Measurements from ENCODE around the gene SNW1.
A peak's percentile ranks its signal among the peaks of the same experiment; 100 is the strongest.

SNW1 gene

DNA sequence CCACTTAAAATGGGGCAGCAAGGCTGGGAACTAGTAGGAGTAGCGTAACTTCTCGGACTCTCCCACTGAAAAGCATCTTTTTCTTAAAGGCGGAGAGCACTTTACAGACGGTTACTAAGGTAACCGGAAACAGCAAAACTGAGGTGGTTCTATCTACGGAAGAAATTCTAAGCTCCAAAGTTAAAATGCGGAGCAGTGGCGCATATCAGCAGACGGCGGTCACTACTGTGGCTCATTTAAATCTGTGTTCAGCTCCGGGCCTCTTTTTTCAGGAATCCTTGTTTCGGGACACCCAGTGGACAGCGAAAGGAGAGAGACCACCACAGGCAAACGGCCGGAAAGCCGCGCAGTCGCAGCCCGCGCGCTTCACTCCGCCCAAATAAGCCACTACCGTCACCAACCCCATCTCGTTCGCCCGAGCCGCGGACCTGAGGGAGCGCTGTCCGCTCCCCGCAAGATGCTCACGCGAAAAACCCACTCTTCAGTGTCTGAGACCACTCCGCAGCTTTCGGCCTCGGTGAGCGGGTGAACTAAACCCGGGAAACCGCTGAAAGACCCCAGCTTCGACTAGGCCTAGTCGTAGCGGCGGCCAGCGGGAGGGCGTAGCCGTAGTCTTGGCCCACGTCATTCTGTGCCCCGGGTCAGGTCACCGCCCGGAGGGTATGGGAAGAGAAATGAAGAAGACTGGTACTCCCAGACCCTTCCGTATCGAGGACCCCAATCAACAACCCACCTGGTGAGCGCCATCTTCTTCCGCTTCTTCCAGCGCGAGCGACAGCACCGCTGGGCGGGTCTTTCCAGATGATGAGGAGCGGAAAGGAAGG lies at the start of gene SNW1:
Gene SNW1 (minus strand): TSS at position 776 of the 824 bp plus-strand sequence. CDS start 29 bp downstream, at position 747.
- TF ChIP-seq, protein P1, sequence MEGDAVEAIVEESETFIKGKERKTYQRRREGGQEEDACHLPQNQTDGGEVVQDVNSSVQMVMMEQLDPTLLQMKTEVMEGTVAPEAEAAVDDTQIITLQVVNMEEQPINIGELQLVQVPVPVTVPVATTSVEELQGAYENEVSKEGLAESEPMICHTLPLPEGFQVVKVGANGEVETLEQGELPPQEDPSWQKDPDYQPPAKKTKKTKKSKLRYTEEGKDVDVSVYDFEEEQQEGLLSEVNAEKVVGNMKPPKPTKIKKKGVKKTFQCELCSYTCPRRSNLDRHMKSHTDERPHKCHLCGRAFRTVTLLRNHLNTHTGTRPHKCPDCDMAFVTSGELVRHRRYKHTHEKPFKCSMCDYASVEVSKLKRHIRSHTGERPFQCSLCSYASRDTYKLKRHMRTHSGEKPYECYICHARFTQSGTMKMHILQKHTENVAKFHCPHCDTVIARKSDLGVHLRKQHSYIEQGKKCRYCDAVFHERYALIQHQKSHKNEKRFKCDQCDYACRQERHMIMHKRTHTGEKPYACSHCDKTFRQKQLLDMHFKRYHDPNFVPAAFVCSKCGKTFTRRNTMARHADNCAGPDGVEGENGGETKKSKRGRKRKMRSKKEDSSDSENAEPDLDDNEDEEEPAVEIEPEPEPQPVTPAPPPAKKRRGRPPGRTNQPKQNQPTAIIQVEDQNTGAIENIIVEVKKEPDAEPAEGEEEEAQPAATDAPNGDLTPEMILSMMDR (conservative IDR thresholded peaks at IDR 0.05; ENCODE audit: low read depth): no peak
- peak within 1 kb of the TSS; percentile 78 for H3K27ac ChIP-seq
- DNase-seq (ENCODE audit: low spot score): peak; percentile 92
- ChIA-PET CTCF (no interaction called here), POLR2A (ENCODE audit: low non-redundant PET) (no interaction called here)

DNA sequence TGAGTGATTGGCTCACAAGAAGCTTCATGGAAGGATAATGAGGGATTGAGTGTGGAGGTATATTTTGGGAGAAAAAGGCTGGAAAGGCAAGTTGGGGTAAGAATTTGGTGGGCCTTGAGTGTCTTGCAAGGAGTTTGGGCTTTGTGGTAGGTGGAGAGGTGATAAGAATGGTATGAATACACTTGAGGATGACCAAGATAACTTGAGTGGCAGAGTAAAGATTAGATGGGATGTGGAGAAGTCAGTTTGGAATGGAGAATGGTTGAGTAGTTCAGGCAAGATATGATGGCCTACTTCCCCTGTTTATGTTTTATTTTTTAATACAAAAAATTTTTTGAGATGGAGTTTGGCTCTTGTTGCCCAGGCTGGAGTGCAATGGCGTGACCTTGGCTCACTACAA lies 48.1 kb upstream of the SNW1 start:
- POLR2A ChIA-PET (ENCODE audit: low non-redundant PET): no interaction called here

DNA sequence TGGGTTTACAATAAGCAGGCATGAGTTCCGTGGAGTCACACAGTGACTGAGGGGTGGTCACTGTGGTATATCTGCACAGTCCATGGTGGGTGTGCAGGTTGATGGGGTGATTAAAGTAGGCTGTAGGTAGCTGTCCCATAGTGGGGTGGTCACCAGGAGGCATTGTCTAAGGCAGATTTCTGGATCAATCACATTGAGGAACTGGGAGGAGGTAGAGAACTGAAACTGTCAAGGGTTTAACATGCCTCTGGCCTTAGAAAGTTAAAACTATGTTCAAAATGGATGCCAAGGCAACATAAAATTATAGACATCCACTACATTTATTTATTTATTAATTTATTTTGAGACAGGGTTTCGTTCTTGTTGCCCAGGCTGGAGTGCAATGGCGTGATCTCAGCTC lies 47.3 kb upstream of the SNW1 start:
- CTCF ChIA-PET: no interaction called here
- no peak for DNase-seq (ENCODE audit: low spot score)
- TF ChIP-seq, protein P1 (conservative IDR thresholded peaks at IDR 0.05; ENCODE audit: low read depth): no peak
- POLR2A ChIA-PET (ENCODE audit: low non-redundant PET): no interaction called here
- no peak overlapping the region for H3K27ac ChIP-seq

More for the DNA sequence above, 48.1 kb upstream of the SNW1 start:
- H3K27ac ChIP-seq: no peak overlapping the region
- no peak for DNase-seq (ENCODE audit: low spot score)
- TF ChIP-seq, protein P1 (conservative IDR thresholded peaks at IDR 0.05; ENCODE audit: low read depth): no peak
- CTCF ChIA-PET: no interaction called here

DNA sequence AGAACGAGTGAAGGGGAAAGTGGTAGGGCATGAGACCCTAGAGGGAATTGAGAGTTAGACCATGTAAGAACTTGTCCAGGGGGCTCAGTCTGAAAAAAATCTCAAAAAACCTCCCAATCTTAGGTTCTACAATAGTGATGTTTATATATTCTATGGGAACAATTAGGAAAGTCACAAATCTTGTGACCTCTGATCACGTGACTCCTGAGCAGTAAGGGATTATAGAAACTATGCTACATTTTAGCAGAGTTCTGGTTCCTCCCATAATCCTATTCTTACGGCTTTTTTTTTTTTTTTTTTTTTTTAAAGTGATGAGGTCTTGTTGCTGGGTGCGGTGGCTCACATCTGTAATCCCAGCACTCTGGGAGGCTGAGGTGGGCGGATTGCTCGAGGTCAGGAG lies 44.8 kb upstream of the SNW1 start:
- TF ChIP-seq, protein P1 (conservative IDR thresholded peaks at IDR 0.05; ENCODE audit: low read depth): no peak
- ChIA-PET CTCF (no interaction called here), POLR2A (ENCODE audit: low non-redundant PET) (no interaction called here)
- H3K27ac ChIP-seq: no peak overlapping the region
- no peak for DNase-seq (ENCODE audit: low spot score)

DNA sequence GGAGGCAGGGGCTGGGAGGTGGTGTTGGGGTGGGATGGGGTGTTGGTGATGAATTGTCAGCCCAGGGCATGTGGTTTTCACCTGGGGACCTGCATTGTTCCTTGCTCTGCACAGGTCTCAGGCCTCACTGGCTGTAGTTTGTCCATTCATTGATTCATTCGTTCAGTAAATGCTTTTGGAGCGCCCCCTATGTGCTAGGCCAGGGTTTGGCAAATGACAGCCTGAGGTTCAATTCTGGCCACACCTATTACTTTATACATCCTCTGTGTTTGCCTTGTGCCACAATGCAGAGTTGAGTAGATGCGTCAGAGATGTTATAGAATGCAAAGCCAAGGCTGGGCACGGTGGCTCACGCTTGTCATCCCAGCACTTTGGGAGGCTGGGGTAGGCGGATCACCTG lies 43.6 kb upstream of the SNW1 start:
- POLR2A ChIA-PET (ENCODE audit: low non-redundant PET): no interaction called here
- TF ChIP-seq, protein P1 (conservative IDR thresholded peaks at IDR 0.05; ENCODE audit: low read depth): no peak
- DNase-seq (ENCODE audit: low spot score): no peak
- CTCF ChIA-PET: no interaction called here
- no peak overlapping the region for H3K27ac ChIP-seq

DNA sequence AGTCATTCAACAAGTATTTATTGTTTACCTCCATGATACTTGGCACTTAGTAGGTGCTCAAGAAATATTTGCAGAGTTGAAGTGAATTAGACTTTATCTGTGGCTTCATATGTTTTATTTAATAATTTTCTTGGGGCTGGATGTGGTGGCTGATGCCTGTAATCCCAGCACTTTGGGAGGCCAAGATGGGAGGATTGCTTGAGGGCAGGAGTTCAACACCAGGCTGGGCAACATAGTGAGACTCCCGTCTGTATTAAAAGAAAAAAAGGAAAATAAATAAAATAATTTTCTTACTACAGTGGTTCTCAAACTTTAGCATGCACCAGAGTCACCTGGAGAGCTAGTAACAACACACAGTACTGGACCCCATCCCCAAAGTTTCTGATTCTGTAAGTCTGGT lies 39.9 kb upstream of the SNW1 start:
- no peak for DNase-seq (ENCODE audit: low spot score)
- ChIA-PET POLR2A (ENCODE audit: low non-redundant PET) (no interaction called here), CTCF (interaction anchor here (0.5 kb wide), 1 partner anchor 222 kb away, joined by 4 read pairs; no protein-coding TSS in a partner anchor)
- peak overlapping the region; percentile 68 for H3K27ac ChIP-seq
- TF ChIP-seq, protein P1 (conservative IDR thresholded peaks at IDR 0.05; ENCODE audit: low read depth): no peak

Data from RWPE1 (cell line).